ENCODE results near the gene IQGAP3. TPM values are rescaled to one million over a fixed set of nuclear protein-coding genes. Genes with fewer than 3 reads are reported as not detected.
"Not testable (repeated sequence)": the region's sequence is repeated elsewhere in the genome, so short reads cannot be mapped to it uniquely, and the experiment has no call there.

The IQGAP3 gene
- total RNA-seq, 2 donors from 2014 or later: 13.6 to 57.9 TPM

- no peak for TF ChIP-seq CTCF (IDR thresholded peaks at IDR 0.05)
- Histone ChIP-seq H3K27me3 (no peaks in the 10 kb centered on the region), H3K4me1 (no peaks in the 10 kb centered on the region), H3K36me3 (no peaks in the 10 kb centered on the region), H3K9ac (ENCODE audit: low read depth in 2 of 2, low read length in 2 of 2) (no peak overlapping the region), H3K27ac (no peak overlapping the region), H3K4me3 (no peak overlapping the region), H3K9me3 (no peaks in the 10 kb centered on the region)
- intact Hi-C loops (cut with DNase I): no loop called here
- no peak for DNase-seq
These were observed 17.4 kb downstream of the IQGAP3 start for GRCh38 chr1:156554971-156555370.

GRCh38 chr1:156553860-156554485 is 18.4 kb downstream of the IQGAP3 start:
- intact Hi-C loops (cut with DNase I): no loop called here
- Histone ChIP-seq H3K4me3 (no peak overlapping the region), H3K36me3 (no peaks in the 10 kb centered on the region), H3K27me3 (no peaks in the 10 kb centered on the region), H3K9ac (ENCODE audit: low read depth in 2 of 2, low read length in 2 of 2) (no peak overlapping the region), H3K27ac (no peak overlapping the region), H3K9me3 (no peaks in the 10 kb centered on the region), H3K4me1 (no peaks in the 10 kb centered on the region)
- no peak for TF ChIP-seq CTCF (IDR thresholded peaks at IDR 0.05)
- no peak for DNase-seq

- DNase-seq; H3K27me3 ChIP-seq; H3K27ac ChIP-seq; H3K9ac ChIP-seq (ENCODE audit: low read depth in 2 of 2, low read length in 2 of 2); H3K36me3 ChIP-seq; H3K4me3 ChIP-seq; H3K9me3 ChIP-seq; H3K4me1 ChIP-seq; intact Hi-C loops (cut with DNase I): not testable (repeated sequence)
These were observed 19.4 kb downstream of the IQGAP3 start for GRCh38 chr1:156552937-156553336.

- Histone ChIP-seq H3K4me3 (no peak overlapping the region), H3K36me3 (no peaks in the 10 kb centered on the region), H3K4me1 (no peaks in the 10 kb centered on the region), H3K9ac (ENCODE audit: low read depth in 2 of 2, low read length in 2 of 2) (no peak overlapping the region), H3K9me3 (no peaks in the 10 kb centered on the region), H3K27ac (no peak overlapping the region), H3K27me3 (no peaks in the 10 kb centered on the region)
- intact Hi-C loops (cut with DNase I): no loop called here
- no peak for DNase-seq
- TF ChIP-seq CTCF (IDR thresholded peaks at IDR 0.05): no peak
These were observed 19.8 kb downstream of the IQGAP3 start for GRCh38 chr1:156552518-156552917.

GRCh38 chr1:156551869-156552268 is 20.5 kb downstream of the IQGAP3 start:
- Histone ChIP-seq H3K4me1 (no peaks in the 10 kb centered on the region), H3K27ac (no peak overlapping the region), H3K4me3 (no peak overlapping the region), H3K9ac (ENCODE audit: low read depth in 2 of 2, low read length in 2 of 2) (no peak overlapping the region), H3K9me3 (no peaks in the 10 kb centered on the region), H3K36me3 (no peaks in the 10 kb centered on the region), H3K27me3 (no peaks in the 10 kb centered on the region)
- intact Hi-C loops (cut with DNase I): no loop called here
- DNase-seq: no peak
- TF ChIP-seq CTCF (IDR thresholded peaks at IDR 0.05): no peak

- no peaks in the 10 kb centered on the region for H3K27me3 ChIP-seq
- no peak overlapping the region for H3K27ac ChIP-seq
- H3K4me1 ChIP-seq: no peaks in the 10 kb centered on the region
- no peaks in the 10 kb centered on the region for H3K9me3 ChIP-seq
- no peak overlapping the region for H3K4me3 ChIP-seq
- TF ChIP-seq CTCF (IDR thresholded peaks at IDR 0.05): no peak
- DNase-seq: no peak
- no peak overlapping the region for H3K9ac ChIP-seq (ENCODE audit: low read depth in 2 of 2, low read length in 2 of 2)
- H3K36me3 ChIP-seq: no peaks in the 10 kb centered on the region
- intact Hi-C loops (cut with DNase I): no loop called here
These were observed 21.2 kb downstream of the IQGAP3 start for GRCh38 chr1:156551066-156551643.
